Heart left ventricle (tissue), 16 donors: Measurements from ENCODE around the gene SALL3. TPM values are rescaled to one million over a fixed set of nuclear protein-coding genes. Genes with fewer than 3 reads are reported as not detected.

Experiments
- ATAC-seq, 4 donors: fragments of 200-7000 bp; cut with Tn5 transposase; one replicate each; pipeline ENCODE4 v1.9.1; 2020 to 2022; ENCODE audit warnings: moderate library complexity in 4 of 4, mild to moderate bottlenecking in 3 of 4, moderate number of reproducible peaks in 1 of 4
- DNase-seq, 5 donors: peaks; one replicate each; pipeline ENCODE4 v3.0.0-alpha.2; 2020
- H3K27ac ChIP-seq, 12 donors: fragments of 200-600 bp; sonication (generic) in 4 of 12; one replicate each; pipeline versions ENCODE4 v1.5.0 to v1.8.0; 2016 to 2022; ENCODE audit warnings: mild to moderate bottlenecking in 2 of 12
- H3K27me3 ChIP-seq, 9 donors: fragments of 200-600 bp; sonication (generic) in 2 of 9; one replicate each; pipeline versions ENCODE4 v1.5.1 to v1.8.0; 2016 to 2022; ENCODE audit warnings: mild to moderate bottlenecking in 3 of 9
- H3K36me3 ChIP-seq, 9 donors: fragments of 200-600 bp; sonication (generic) in 2 of 9; one replicate each; pipeline versions ENCODE4 v1.5.0 to v1.8.0; 2018 to 2022; ENCODE audit warnings: mild to moderate bottlenecking in 2 of 9
- H3K4me1 ChIP-seq, 12 donors: fragments of 200-600 bp; sonication (generic) in 4 of 12; one replicate each; pipeline versions ENCODE4 v1.5.0 to v1.8.0; 2016 to 2022; ENCODE audit warnings: mild to moderate bottlenecking in 3 of 12
- H3K4me3 ChIP-seq, 12 donors: fragments of 200-600 bp; sonication (generic) in 4 of 12; one replicate each; pipeline versions ENCODE4 v1.5.0 to v1.8.0; 2017 to 2022; ENCODE audit warnings: mild to moderate bottlenecking in 9 of 12, moderate library complexity in 4 of 12
- H3K9me3 ChIP-seq, 12 donors: fragments of 200-600 bp; sonication (generic) in 4 of 12; one replicate each; pipeline versions ENCODE4 v1.5.0 to v1.8.0; 2016 to 2022; ENCODE audit warnings: mild to moderate bottlenecking in 1 of 12
- CTCF ChIP-seq, 12 donors: fragments of 200-600 bp; sonication (generic) in 4 of 12; IDR thresholded peaks; one replicate each; pipeline versions ENCODE4 v1.5.0 to v1.8.0; 2018 to 2022; ENCODE audit warnings: antibody characterized with exemption in 12 of 12, mild to moderate bottlenecking in 5 of 12
- POLR2A ChIP-seq, 2 donors: fragments of 450-650 bp; IDR thresholded peaks; one replicate each; pipeline ENCODE4 v1.6.1; 2017; ENCODE audit warnings: antibody characterized with exemption in 2 of 2, mild to moderate bottlenecking in 2 of 2, moderate library complexity in 2 of 2
- WGBS, 4 donors: extraction: QIAGEN DNeasy Blood & Tissue Kit in 2 of 4; methylation state at CpG; one replicate each; pipeline versions ENCODE4 v1.1.5 to v1.1.7; 2013 to 2018; 5-methylcytosine and 5-hydroxymethylcytosine counted together
- intact Hi-C, 10 donors: fragments of 100-400 bp; cut with DNase I; formaldehyde crosslinking; loops; one replicate each; pipeline versions ENCODE4 v1.11.1 to v1.14.2; 2022
- polyA plus RNA-seq, 2 donors: library from polyadenylated mRNA; stranded (reverse); fragments of 200-250 nt; gene quantifications; one replicate each; pipeline ENCODE4 v1.2.3, GENCODE V29; 2013
- total RNA-seq, 9 donors: library from RNA; depleted of rRNA in 2 of 9; stranded (reverse); fragments of >200 nt in 2 of 9; fragmentation: NEBNext Ultra II Directional in 3 of 9; extraction: Animal tissue kit (Norgen Biotek cat#: 25700) in 3 of 9; gene quantifications; one replicate each; pipeline versions ENCODE4 v1.1.0 to v1.2.4, GENCODE V29; 2016 to 2023
- donor health status: ischemic (EF 13 %, LVEDD 7.1; RV severe dilation, severe dysfunction).
- donor health status: healthy with polysubstance abuse.
- donor health status: DM: no; HTN: yes; CAD: no.
- donor health status: DM: no; HTN: no; CAD: no.
- donor health status: ischemic (EF 25% LVEDD 6.9; RV normal size, moderate dysfunction).
- donor health status: ischemic (EF 25% LVEDD 5.7; RV mildly dilated, moderate dysfunction).
- donor health status: healthy.
- donor health status: DM: yes; HTN: yes; CAD: no.
- donor health status: ischemic (EF 35%, LVEDD 5.7; RV mildly dilated, moderate dysfunction).
- donor health status: nonischemic (EF 11% LVEDD 7.7; RV severe dilation, severe dysfunction).
- donor health status: DM: yes; HTN: yes; CAD: no.
- donor health status: PGD.
- donor health status: ischemic (EF 29% LVEDD 5.4; RV normal size, mild dysfunction).
- donor health status: nonischemic (EF 23%, LVEDD 6.1; RV moderate dilation, normal function).

Gene SALL3
- total and polyA plus RNA-seq, 11 donors = 0.04 to 0.17 (median 0.06) TPM; not detected in 3

GRCh38 chr18:78935406-78935805 lies 44.2 kb upstream of the SALL3 start:
- WGBS, 4 donors = 75 to 87% (median 78%) methylated on average over 9 of the region's 9 CpGs

GRCh38 chr18:78936251-78937005 lies 43.2 kb upstream of the SALL3 start:
- Histone ChIP-seq H3K4me1 (no peaks in the 10 kb centered on the region), H3K27me3 (peaks cover 0 to 7% (median 0%) of the 10 kb centered on the region in 9 donors), H3K9me3 (no peaks in the 10 kb centered on the region), H3K36me3 (no peaks in the 10 kb centered on the region), H3K4me3 (no peak overlapping the region), H3K27ac (no peak overlapping the region)
- 82 to 83% (median 83%) methylated on average over 28 of the region's 28 CpGs for WGBS, 4 donors
- no peak for TF ChIP-seq POLR2A (IDR thresholded peaks at IDR 0.05)
- no peak for TF ChIP-seq CTCF (IDR thresholded peaks at IDR 0.05)
- DNase-seq = no peak
- no peak for ATAC-seq
- intact Hi-C loops = no loop called here

More at GRCh38 chr18:78935406-78935805, 44.2 kb upstream of the SALL3 start:
- intact Hi-C loops = no loop called here
- no peaks in the 10 kb centered on the region for H3K4me1 ChIP-seq
- H3K27me3 ChIP-seq = peaks cover 0 to 14% (median 0%) of the 10 kb centered on the region in 9 donors
- DNase-seq (no peak), ATAC-seq (peak in 1 of 4 donors; percentile 20)
- no peaks in the 10 kb centered on the region for H3K36me3 ChIP-seq
- no peak overlapping the region for H3K4me3 ChIP-seq
- H3K27ac ChIP-seq = no peak overlapping the region
- TF ChIP-seq POLR2A (IDR thresholded peaks at IDR 0.05) (no peak), CTCF (IDR thresholded peaks at IDR 0.05) (no peak)
- no peaks in the 10 kb centered on the region for H3K9me3 ChIP-seq

- DNase-seq = no peak
- WGBS, 4 donors = 76 to 94% (median 86%) methylated on average over 4 of the region's 4 CpGs
- TF ChIP-seq CTCF (IDR thresholded peaks at IDR 0.05) (no peak), POLR2A (IDR thresholded peaks at IDR 0.05) (no peak)
- Histone ChIP-seq H3K36me3 (no peaks in the 10 kb centered on the region), H3K27me3 (peaks cover 0 to 4% (median 0%) of the 10 kb centered on the region in 9 donors), H3K9me3 (no peaks in the 10 kb centered on the region), H3K4me3 (no peak overlapping the region), H3K4me1 (no peaks in the 10 kb centered on the region), H3K27ac (no peak overlapping the region)
- intact Hi-C loops = no loop called here
- no peak for ATAC-seq
Measured at GRCh38 chr18:78937166-78937565, 42.5 kb upstream of the SALL3 start.

GRCh38 chr18:78939105-78939504 lies 40.5 kb upstream of the SALL3 start:
- no peaks in the 10 kb centered on the region for H3K9me3 ChIP-seq
- intact Hi-C loops = no loop called here
- no peak for ATAC-seq

More at GRCh38 chr18:78939105-78939504, 40.5 kb upstream of the SALL3 start:
- 60 to 63% (median 61%) methylated on average over 5 of the region's 5 CpGs for WGBS, 4 donors
- Histone ChIP-seq H3K27me3 (peaks cover 0 to 11% (median 0%) of the 10 kb centered on the region in 9 donors), H3K27ac (no peak overlapping the region), H3K36me3 (no peaks in the 10 kb centered on the region), H3K4me1 (no peaks in the 10 kb centered on the region), H3K4me3 (no peak overlapping the region)
- DNase-seq = no peak
- no peak for TF ChIP-seq POLR2A (IDR thresholded peaks at IDR 0.05)
- no peak for TF ChIP-seq CTCF (IDR thresholded peaks at IDR 0.05)
